ENCODE data around the gene JPH4.

The JPH4 gene

GRCh38 chr14:23535943-23536342 is 42.6 kb downstream of the JPH4 start:
- H3K4me1 ChIP-seq (ENCODE audit: insufficient read depth, low read length): peaks cover 2% of the 10 kb centered on the region
- H3K9me3 ChIP-seq (ENCODE audit: insufficient read depth, low read length, severe bottlenecking): no peaks in the 10 kb centered on the region
- H3K4me3 ChIP-seq (ENCODE audit: low read depth in 1 of 2, low read length in 2 of 2): no peak overlapping the region
- H3K27ac ChIP-seq (ENCODE audit: low read length): no peak overlapping the region
- H3K79me2 ChIP-seq (ENCODE audit: insufficient read depth, low read length): no peaks in the 10 kb centered on the region
- DNase-seq (no peak), ATAC-seq (ENCODE audit: insufficient read depth, low read depth) (no peak)
- H3K27me3 ChIP-seq (ENCODE audit: insufficient read depth, low read length, poor library complexity): no peaks in the 10 kb centered on the region
- H3K9ac ChIP-seq (ENCODE audit: low read depth, low read length): no peak overlapping the region
- no peaks in the 10 kb centered on the region for H3K36me3 ChIP-seq (ENCODE audit: insufficient read depth, low read length)
- TF ChIP-seq EZH2 (IDR thresholded peaks at IDR 0.05; ENCODE audit: borderline replicate concordance, low read depth, low read length, severe bottlenecking) (no peak), CTCF (IDR thresholded peaks at IDR 0.05; ENCODE audit: borderline replicate concordance, extremely low read depth, low read length, poor library complexity, severe bottlenecking) (no peak)
- no peak overlapping the region for H3K4me2 ChIP-seq (ENCODE audit: insufficient read depth, low read length)
- H4K20me1 ChIP-seq (ENCODE audit: insufficient read depth, low read length): no peaks in the 10 kb centered on the region; the same call in 1 of the 2 replicates
- H2AFZ ChIP-seq (ENCODE audit: low read depth, low read length): no peak overlapping the region

GRCh38 chr14:23533652-23534435 is 44.7 kb downstream of the JPH4 start:
- no peaks in the 10 kb centered on the region for H3K36me3 ChIP-seq (ENCODE audit: insufficient read depth, low read length)
- H3K4me3 ChIP-seq (ENCODE audit: low read depth in 1 of 2, low read length in 2 of 2): no peak overlapping the region
- no peak overlapping the region for H3K9ac ChIP-seq (ENCODE audit: low read depth, low read length)
- no peaks in the 10 kb centered on the region for H3K9me3 ChIP-seq (ENCODE audit: insufficient read depth, low read length, severe bottlenecking)
- H4K20me1 ChIP-seq (ENCODE audit: insufficient read depth, low read length): no peaks in the 10 kb centered on the region; the same call in 1 of the 2 replicates
- ATAC-seq (ENCODE audit: insufficient read depth, low read depth): no peak
- H3K4me2 ChIP-seq (ENCODE audit: insufficient read depth, low read length): no peak overlapping the region
- H3K27me3 ChIP-seq (ENCODE audit: insufficient read depth, low read length, poor library complexity): no peaks in the 10 kb centered on the region
- no peak for DNase-seq
- H3K27ac ChIP-seq (ENCODE audit: low read length): no peak overlapping the region
- H3K4me1 ChIP-seq (ENCODE audit: insufficient read depth, low read length): peaks cover 9% of the 10 kb centered on the region
- no peaks in the 10 kb centered on the region for H3K79me2 ChIP-seq (ENCODE audit: insufficient read depth, low read length)
- H2AFZ ChIP-seq (ENCODE audit: low read depth, low read length): no peak overlapping the region
- TF ChIP-seq CTCF (IDR thresholded peaks at IDR 0.05; ENCODE audit: borderline replicate concordance, extremely low read depth, low read length, poor library complexity, severe bottlenecking) (no peak), EZH2 (IDR thresholded peaks at IDR 0.05; ENCODE audit: borderline replicate concordance, low read depth, low read length, severe bottlenecking) (no peak)

- no peak overlapping the region for H3K27ac ChIP-seq (ENCODE audit: low read length)
- no peaks in the 10 kb centered on the region for H4K20me1 ChIP-seq (ENCODE audit: insufficient read depth, low read length)
- TF ChIP-seq CTCF (IDR thresholded peaks at IDR 0.05; ENCODE audit: borderline replicate concordance, extremely low read depth, low read length, poor library complexity, severe bottlenecking) (no peak), EZH2 (IDR thresholded peaks at IDR 0.05; ENCODE audit: borderline replicate concordance, low read depth, low read length, severe bottlenecking) (no peak)
- H3K9me3 ChIP-seq (ENCODE audit: insufficient read depth, low read length, severe bottlenecking): no peaks in the 10 kb centered on the region
- H3K27me3 ChIP-seq (ENCODE audit: insufficient read depth, low read length, poor library complexity): no peaks in the 10 kb centered on the region
- H3K4me2 ChIP-seq (ENCODE audit: insufficient read depth, low read length): no peak overlapping the region
- H3K79me2 ChIP-seq (ENCODE audit: insufficient read depth, low read length): no peaks in the 10 kb centered on the region
- no peak overlapping the region for H3K9ac ChIP-seq (ENCODE audit: low read depth, low read length)
- H2AFZ ChIP-seq (ENCODE audit: low read depth, low read length): no peak overlapping the region
- H3K36me3 ChIP-seq (ENCODE audit: insufficient read depth, low read length): no peaks in the 10 kb centered on the region
- H3K4me1 ChIP-seq (ENCODE audit: insufficient read depth, low read length): peaks cover 9% of the 10 kb centered on the region
- H3K4me3 ChIP-seq (ENCODE audit: low read depth in 1 of 2, low read length in 2 of 2): no peak overlapping the region
- DNase-seq: no peak
- no peak for ATAC-seq (ENCODE audit: insufficient read depth, low read depth)
Observed at GRCh38 chr14:23532658-23533057, 45.9 kb downstream of the JPH4 start.
